Loucy (cell line): ENCODE measurements around the gene ZNF236.

ENCODE experiments used
- CTCF ChIP-seq: fragments of 200-600 bp; sonication (generic); conservative IDR thresholded peaks from 2 replicates; pipeline ENCODE4 v1.5.1; 2014; ENCODE audit warnings: mild to moderate bottlenecking, antibody characterized with exemption, low read length
- EZH2phosphoT487 ChIP-seq: fragments of 200-600 bp; IDR thresholded peaks from 2 replicates; pipeline ENCODE4 v1.6.1; 2018; ENCODE audit warnings: antibody characterized with exemption, mild to moderate bottlenecking, moderate library complexity, borderline replicate concordance

- TF ChIP-seq EZH2phosphoT487 (no peak), CTCF (no peak)
Observed at GRCh38 chr18:76999077-76999476, 176.7 kb downstream of the ZNF236 start.
